Left renal cortex interstitium (tissue), 4 donors: ENCODE results near the gene CFAP97D2. TPM values are rescaled to one million over a fixed set of nuclear protein-coding genes. Genes with fewer than 3 reads are reported as not detected.
"Not testable (repeated sequence)": the region's sequence is repeated elsewhere in the genome, so short reads cannot be mapped to it uniquely, and the experiment has no call there.

Source experiments
- DNase-seq, 4 donors: peaks; one replicate each; pipeline ENCODE4 v3.0.0-alpha.2; 2013; ENCODE audit warnings: low read depth in 4 of 4, low spot score in 2 of 4, missing footprints in 1 of 4
- polyA plus RNA-seq, 4 donors: library from polyadenylated mRNA; unstranded; fragments of 120-200 nt; gene quantifications; one replicate each; pipeline ENCODE4 v1.2.1, GENCODE V29; 2013; ENCODE audit not compliant: insufficient read length in 4 of 4

CFAP97D2 gene
- polyA plus RNA-seq, 4 donors = 9.4 TPM; not detected in 3

DNA sequence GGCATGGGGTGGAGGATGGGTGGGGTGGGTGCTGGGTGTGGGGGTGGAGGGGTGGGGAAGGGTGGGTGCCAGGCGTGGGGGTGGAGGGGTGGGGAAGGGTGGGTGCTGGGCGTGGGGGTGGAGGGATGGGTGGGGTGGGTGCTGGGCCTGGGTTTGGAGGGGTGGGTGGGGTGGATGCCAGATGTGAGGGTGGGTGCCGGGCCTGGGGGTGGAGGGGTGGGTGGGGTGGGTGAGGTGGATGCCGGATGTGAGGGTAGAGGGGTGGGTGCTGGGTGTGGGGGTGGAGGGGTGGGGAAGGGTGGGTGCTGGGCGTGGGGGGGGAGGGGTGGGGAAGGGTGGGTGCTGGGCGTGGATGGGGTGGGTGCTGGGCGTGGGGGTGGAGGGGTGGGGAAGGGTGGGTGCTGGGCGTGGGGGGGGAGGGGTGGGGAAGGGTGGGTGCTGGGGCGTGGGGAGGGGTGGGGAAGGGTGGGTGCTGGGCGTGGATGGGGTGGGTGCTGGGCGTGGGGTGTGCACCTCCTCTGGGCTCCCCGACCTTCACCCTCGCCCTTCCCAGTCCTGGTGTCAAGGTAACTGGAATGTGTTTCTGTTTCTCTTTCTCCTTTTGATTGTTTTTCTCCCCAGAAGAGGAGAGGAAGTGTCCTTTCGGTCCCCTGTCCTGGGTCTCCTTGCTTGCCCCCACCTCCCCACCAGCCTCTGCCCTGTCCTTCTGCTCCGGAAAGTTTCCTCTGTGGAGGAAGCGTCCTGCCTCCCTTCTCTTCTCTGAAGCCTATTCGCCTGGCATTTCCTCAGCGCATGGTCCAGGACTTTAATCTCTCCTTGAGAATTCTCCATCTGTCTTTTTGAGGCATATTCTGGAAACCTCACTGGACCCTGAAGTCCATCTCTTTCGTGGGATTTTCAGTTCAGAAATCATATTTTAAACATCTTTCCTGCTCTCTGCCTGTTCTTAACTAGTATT lies 22.9 kb upstream of the CFAP97D2 start:
- DNase-seq = no peak

- no peak for DNase-seq
Measured at GRCh38 chr13:114157869-114158495, 21.1 kb upstream of the CFAP97D2 start.

GRCh38 chr13:114158869-114159666 lies 20.0 kb upstream of the CFAP97D2 start:
- DNase-seq = not testable (repeated sequence)

DNA sequence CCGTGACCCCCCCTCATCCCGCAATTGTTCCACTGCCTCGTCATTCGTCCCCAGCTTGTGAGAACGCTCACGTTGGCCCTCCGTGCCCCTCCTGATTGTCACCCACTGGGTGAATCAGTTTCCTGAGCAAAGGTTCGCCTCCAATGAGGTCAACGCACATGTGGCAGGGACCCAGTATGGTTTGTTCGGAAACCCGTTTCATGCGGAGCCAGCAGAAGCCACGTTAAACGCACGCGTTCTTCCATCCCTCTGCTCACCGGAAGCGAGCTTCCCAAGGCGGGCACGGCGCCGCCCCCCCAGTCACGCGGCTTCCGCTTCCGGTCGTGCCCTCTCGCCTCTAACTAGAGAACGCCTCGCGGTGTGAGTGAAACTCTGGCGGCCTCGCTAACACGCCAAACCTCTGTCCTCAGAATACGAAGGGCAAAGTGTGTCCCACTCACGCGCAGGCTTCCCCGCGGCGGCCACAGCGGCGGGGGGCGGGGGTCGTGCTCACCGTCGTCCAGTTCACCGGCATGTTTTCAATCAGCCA lies 18.0 kb upstream of the CFAP97D2 start:
- no peak for DNase-seq

- no peak for DNase-seq
Measured at GRCh38 chr13:114161644-114162532, 17.2 kb upstream of the CFAP97D2 start.

GRCh38 chr13:114162533-114162922 lies 16.5 kb upstream of the CFAP97D2 start:
- DNase-seq = no peak

- no peak for DNase-seq
Measured at GRCh38 chr13:114164053-114164452, 15.0 kb upstream of the CFAP97D2 start.

GRCh38 chr13:114164681-114165429 lies 14.2 kb upstream of the CFAP97D2 start:
- DNase-seq = no peak

DNA sequence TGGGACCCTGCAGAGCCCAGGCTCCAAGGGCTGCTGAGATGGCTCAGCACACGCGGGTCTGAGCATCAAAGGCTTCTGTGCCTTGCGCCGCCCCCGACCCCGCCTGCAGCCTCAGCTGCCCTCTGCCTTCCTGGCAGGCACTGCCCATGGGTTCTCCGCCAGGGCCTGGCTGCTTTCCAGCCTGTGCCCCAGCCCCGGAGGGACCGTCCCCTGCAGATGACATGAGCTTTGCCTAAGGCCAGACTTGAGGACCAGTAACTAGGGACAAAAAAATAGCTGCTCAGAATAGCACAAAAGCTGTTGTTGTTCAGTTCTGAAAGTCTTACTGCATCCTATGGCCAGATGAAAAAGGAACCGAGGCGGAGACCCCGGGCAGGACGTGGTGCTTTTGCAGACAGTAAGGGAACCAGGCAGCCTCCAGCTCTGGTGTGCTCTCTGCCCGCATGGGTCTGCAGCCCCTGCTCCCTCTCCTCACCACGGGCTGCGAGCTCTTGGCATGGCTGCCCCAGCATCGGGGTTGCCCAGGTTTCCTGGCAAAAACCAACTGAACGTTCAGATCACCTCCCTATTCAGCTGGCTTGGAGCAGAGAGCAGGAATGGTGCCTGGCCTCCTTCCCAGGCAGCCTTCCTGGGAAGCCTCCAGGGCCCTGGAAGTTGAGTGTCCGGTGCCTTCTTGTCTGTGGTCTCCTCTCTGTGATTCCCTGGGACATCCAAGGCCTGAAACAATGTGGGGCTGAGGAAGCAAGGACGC lies 12.5 kb upstream of the CFAP97D2 start:
- DNase-seq = no peak

GRCh38 chr13:114167426-114167825 lies 11.6 kb upstream of the CFAP97D2 start:
- DNase-seq = no peak

GRCh38 chr13:114167885-114168284 lies 11.2 kb upstream of the CFAP97D2 start:
- DNase-seq = no peak

DNA sequence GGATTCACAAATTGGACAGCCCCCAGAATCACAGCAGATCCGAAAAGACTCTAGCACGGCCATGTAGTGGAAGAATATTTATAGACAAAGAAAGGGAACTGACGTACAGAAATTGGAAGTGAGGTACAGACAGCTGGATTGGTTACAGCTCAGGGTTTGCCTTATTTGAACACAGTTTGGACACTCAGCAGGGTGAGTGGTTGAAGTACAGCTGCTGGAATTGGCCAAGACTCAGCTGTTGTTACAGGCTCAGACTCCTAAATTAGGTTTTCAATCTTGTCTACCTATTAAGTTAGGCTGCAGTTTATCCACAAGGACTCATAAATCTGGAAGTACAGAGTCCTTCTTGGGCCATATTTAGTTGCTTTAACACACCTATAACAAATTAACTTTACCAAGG lies 5.8 kb upstream of the CFAP97D2 start:
- DNase-seq = no peak

DNA sequence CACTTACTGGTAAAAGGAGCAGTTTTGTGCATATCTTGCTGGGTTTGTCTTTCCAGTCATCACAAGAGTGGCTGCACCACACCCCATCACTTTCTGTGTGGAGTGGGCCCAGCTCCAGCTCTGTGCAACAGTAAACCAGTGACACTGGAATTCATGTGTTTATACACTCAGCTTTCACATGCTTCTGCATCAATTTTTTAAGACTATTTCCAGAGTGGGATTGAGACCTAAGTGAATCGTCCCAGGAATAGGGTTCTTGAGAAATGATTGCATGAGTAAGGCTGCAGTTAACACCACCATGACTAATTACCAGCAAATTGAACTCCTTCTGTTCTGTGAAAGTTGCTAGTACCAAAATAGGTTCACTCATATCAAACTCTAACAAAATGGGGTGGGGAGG lies 5.3 kb upstream of the CFAP97D2 start:
- no peak for DNase-seq

- no peak for DNase-seq
Measured at GRCh38 chr13:114174529-114174961, 4.5 kb upstream of the CFAP97D2 start.

- DNase-seq = not testable (repeated sequence)
Measured at GRCh38 chr13:114176359-114176902, 2.6 kb upstream of the CFAP97D2 start.

- no peak for DNase-seq
Measured at GRCh38 chr13:114177245-114178010, 1.6 kb upstream of the CFAP97D2 start.
